Measurements from ENCODE around the gene DENND5A.

DNA sequence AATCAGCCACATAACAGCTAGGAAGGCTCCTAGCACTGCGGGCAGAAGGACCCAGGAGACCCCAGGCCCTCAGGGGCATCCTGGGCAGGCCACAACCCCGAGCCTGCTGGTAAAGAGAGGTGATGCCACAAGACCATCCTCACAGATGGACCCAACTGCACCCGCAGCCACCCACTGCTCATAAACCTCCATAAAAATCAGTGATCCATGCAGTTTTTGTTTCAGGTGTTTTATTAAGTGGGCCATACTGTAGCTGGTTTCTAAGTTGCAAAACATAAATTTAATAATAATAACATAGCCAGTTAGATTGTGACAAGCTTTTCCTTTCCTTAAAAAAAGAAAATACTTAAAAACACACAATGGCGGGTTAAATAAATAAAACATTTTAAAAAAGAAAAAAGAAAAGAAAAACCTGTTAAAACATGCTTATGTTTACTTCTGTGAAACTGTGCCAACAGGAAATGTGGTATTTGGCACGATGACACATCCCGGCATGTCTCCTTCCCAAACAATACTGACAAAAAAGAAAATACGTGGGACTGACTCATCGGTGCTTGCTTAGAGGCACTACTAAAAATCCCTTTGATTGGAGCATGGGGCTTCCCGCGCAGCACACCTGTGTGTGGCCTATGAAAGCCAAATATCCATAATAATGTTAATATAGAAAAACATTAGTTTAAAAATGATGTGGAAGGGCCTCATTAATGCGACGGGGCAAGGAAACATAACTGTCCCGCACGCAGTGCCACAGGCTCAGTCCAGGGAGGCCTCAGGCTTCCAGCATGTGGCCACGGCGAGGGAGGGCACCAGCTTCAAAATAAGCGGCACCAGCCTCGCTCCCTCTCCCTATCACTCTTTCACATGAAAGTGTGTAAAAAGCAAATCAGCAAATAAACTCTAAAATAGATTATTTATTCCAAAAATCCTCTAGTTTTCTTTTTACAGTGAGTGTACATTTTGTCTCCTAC, 126.3 kb downstream of the DENND5A start:
- TF ChIP-seq POLR2A (IDR thresholded peaks at IDR 0.05) = no peak
- TF ChIP-seq, protein P1, sequence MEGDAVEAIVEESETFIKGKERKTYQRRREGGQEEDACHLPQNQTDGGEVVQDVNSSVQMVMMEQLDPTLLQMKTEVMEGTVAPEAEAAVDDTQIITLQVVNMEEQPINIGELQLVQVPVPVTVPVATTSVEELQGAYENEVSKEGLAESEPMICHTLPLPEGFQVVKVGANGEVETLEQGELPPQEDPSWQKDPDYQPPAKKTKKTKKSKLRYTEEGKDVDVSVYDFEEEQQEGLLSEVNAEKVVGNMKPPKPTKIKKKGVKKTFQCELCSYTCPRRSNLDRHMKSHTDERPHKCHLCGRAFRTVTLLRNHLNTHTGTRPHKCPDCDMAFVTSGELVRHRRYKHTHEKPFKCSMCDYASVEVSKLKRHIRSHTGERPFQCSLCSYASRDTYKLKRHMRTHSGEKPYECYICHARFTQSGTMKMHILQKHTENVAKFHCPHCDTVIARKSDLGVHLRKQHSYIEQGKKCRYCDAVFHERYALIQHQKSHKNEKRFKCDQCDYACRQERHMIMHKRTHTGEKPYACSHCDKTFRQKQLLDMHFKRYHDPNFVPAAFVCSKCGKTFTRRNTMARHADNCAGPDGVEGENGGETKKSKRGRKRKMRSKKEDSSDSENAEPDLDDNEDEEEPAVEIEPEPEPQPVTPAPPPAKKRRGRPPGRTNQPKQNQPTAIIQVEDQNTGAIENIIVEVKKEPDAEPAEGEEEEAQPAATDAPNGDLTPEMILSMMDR (IDR thresholded peaks at IDR 0.05) = no peak

All from body of pancreas (tissue), 4 donors.